Osteocyte (in vitro differentiated cells): ENCODE data around the gene OR5H15. TPM values are rescaled to one million over a fixed set of nuclear protein-coding genes. Genes with fewer than 3 reads are reported as not detected.

Source experiments
- DNase-seq: peaks from one replicate; pipeline ENCODE4 v3.0.0; 2021; ENCODE audit warnings: mixed read lengths; ENCODE audit not compliant: unreplicated experiment; ENCODE audit errors: extremely low spot score
- H3K27ac Mint-ChIP-seq: one replicate; pipeline ENCODE4 v1.8.0; 2021; ENCODE audit warnings: mild to moderate bottlenecking, mixed read lengths; ENCODE audit not compliant: unreplicated experiment
- H3K27me3 Mint-ChIP-seq: one replicate; pipeline ENCODE4 v1.8.0; 2021; ENCODE audit warnings: mixed read lengths; ENCODE audit not compliant: unreplicated experiment
- H3K36me3 Mint-ChIP-seq: one replicate; pipeline ENCODE4 v1.8.0; 2021; ENCODE audit warnings: mixed read lengths; ENCODE audit not compliant: unreplicated experiment
- H3K4me1 Mint-ChIP-seq: one replicate; pipeline ENCODE4 v1.8.0; 2021; ENCODE audit warnings: mixed read lengths; ENCODE audit not compliant: unreplicated experiment
- H3K4me3 Mint-ChIP-seq: one replicate; pipeline ENCODE4 v1.8.0; 2021; ENCODE audit warnings: mild to moderate bottlenecking, moderate library complexity, mixed read lengths; ENCODE audit not compliant: unreplicated experiment
- H3K9me3 Mint-ChIP-seq: one replicate; pipeline ENCODE4 v1.8.0; 2021; ENCODE audit warnings: mixed read lengths; ENCODE audit not compliant: unreplicated experiment
- CTCF ChIP-seq: fragments of 200-600 bp; sonication (generic); IDR thresholded peaks from 2 replicates; pipeline ENCODE4 v1.5.0; 2021; ENCODE audit warnings: antibody characterized with exemption, mild to moderate bottlenecking, moderate library complexity
- total RNA-seq: library from RNA; stranded (reverse); gene quantifications from 2 replicates; pipeline ENCODE4 v1.2.1, GENCODE V29; 2021

The OR5H15 gene
- total RNA-seq, 1 donor from 2014 or later: not detected

- Mint-ChIP-seq H3K36me3 (no peaks in the 10 kb centered on the region), H3K9me3 (no peaks in the 10 kb centered on the region), H3K4me1 (no peaks in the 10 kb centered on the region), H3K27ac (no peak overlapping the region), H3K27me3 (no peaks in the 10 kb centered on the region), H3K4me3 (no peak overlapping the region)
- DNase-seq: no peak
- TF ChIP-seq CTCF: no peak
Observed at GRCh38 chr3:98199020-98199419, 32.5 kb downstream of the OR5H15 start.

DNA sequence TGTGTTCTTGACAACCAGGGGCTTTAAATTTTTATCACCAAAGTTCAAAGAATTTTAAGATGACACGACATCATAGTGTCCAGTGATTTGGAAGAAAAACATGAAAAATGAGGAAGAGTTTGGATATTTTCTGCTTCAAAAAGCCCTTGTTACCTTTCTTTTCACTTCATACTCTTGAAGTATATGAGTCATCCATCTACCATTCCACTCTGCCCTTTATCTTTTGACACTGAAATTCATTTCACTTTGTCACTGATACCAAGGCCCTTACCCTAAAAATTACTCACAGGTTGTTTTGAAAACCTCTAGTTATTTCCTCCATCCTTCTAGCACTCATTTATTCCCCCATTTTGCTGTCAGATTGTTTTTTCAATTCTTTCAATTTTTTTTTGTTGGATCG, 42.7 kb downstream of the OR5H15 start:
- H3K27ac Mint-ChIP-seq: no peak overlapping the region
- H3K27me3 Mint-ChIP-seq: no peaks in the 10 kb centered on the region
- no peak overlapping the region for H3K4me3 Mint-ChIP-seq
- H3K4me1 Mint-ChIP-seq: no peaks in the 10 kb centered on the region
- DNase-seq: no peak
- no peaks in the 10 kb centered on the region for H3K9me3 Mint-ChIP-seq
- TF ChIP-seq CTCF: no peak
- H3K36me3 Mint-ChIP-seq: no peaks in the 10 kb centered on the region

DNA sequence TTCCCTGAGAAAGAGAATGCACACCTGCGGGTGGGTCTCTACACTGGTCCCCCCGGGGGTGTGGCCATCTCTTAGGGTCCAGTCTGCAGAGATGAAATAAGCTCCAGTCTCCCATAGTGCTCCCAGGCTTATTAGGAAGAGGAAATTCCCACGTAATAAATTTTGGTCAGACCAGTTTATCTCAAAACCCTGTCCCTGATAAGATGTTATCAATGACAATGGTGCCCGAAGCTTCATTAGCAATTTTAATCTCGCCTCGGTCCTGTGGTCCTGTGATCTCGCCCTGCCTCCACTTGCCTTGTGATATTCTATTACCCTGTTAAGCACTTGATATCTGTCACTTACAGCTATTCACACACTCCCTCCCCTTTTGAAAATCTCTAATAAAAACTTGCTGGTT, 46.8 kb downstream of the OR5H15 start:
- no peak for TF ChIP-seq CTCF
- no peak overlapping the region for H3K27ac Mint-ChIP-seq
- no peak overlapping the region for H3K4me3 Mint-ChIP-seq
- H3K36me3 Mint-ChIP-seq: no peaks in the 10 kb centered on the region
- DNase-seq: no peak
- no peaks in the 10 kb centered on the region for H3K9me3 Mint-ChIP-seq
- H3K27me3 Mint-ChIP-seq: peaks cover 5% of the 10 kb centered on the region
- no peaks in the 10 kb centered on the region for H3K4me1 Mint-ChIP-seq

- no peak overlapping the region for H3K4me3 Mint-ChIP-seq
Observed at GRCh38 chr3:98215051-98215450, 48.6 kb downstream of the OR5H15 start.

More at GRCh38 chr3:98215051-98215450, 48.6 kb downstream of the OR5H15 start:
- Mint-ChIP-seq H3K4me1 (no peaks in the 10 kb centered on the region), H3K27ac (no peak overlapping the region), H3K9me3 (no peaks in the 10 kb centered on the region), H3K27me3 (peaks cover 5% of the 10 kb centered on the region), H3K36me3 (no peaks in the 10 kb centered on the region)
- DNase-seq: no peak
- no peak for TF ChIP-seq CTCF

Other genes with a start within 250 kb of the OR5H15 start
- gene RIOX2, start 194.3 kb upstream of the OR5H15 start, total RNA-seq: 24.0 and 25.4 TPM in 2 replicates
- gene GABRR3, start 131.4 kb upstream of the OR5H15 start, total RNA-seq: not detected in 2 replicates
- not detected in 2 replicates for gene OR5AC2, start 79.5 kb upstream of the OR5H15 start, total RNA-seq
- gene OR5H1, start 36.0 kb upstream of the OR5H15 start, total RNA-seq: not detected in 2 replicates
- gene OR5H14, start 19.2 kb upstream of the OR5H15 start, total RNA-seq: not detected in 2 replicates
- gene OR5H6, start 97.5 kb downstream of the OR5H15 start, total RNA-seq: not detected in 2 replicates
- not detected in 2 replicates for gene OR5H2, start 115.8 kb downstream of the OR5H15 start, total RNA-seq
- gene OR5K4, start 187.2 kb downstream of the OR5H15 start, total RNA-seq: not detected in 2 replicates
- not detected in 2 replicates for gene OR5K3, start 224.0 kb downstream of the OR5H15 start, total RNA-seq